C1 segment of cervical spinal cord (tissue), 14 donors: Measurements from ENCODE around the gene ARID1B.

Source experiments
- DNase-seq, 14 donors: peaks; one replicate each; lab custom pipeline; 2025; lab: John Stamatoyannopoulos, UW

The ARID1B gene

DNA sequence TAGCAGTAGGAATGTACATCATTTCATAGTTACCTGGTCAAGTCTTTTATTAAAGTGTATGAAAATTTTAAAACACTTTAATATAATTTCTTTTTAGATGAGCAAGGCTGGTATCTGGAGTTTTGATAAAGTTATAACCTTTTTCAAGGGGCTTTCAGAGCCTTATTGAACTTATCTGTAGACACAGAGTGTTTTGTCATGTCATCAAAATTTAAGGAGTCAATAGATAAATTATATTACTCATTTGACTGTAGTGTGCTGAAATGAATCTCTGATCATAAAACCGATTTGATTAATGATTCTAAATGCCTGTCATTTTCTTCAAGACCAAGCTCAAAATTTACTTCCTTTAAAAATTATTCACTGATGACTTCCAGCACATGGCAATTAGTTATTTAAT lies 125.6 kb downstream of the ARID1B start:
- DNase-seq, result no peak

DNA sequence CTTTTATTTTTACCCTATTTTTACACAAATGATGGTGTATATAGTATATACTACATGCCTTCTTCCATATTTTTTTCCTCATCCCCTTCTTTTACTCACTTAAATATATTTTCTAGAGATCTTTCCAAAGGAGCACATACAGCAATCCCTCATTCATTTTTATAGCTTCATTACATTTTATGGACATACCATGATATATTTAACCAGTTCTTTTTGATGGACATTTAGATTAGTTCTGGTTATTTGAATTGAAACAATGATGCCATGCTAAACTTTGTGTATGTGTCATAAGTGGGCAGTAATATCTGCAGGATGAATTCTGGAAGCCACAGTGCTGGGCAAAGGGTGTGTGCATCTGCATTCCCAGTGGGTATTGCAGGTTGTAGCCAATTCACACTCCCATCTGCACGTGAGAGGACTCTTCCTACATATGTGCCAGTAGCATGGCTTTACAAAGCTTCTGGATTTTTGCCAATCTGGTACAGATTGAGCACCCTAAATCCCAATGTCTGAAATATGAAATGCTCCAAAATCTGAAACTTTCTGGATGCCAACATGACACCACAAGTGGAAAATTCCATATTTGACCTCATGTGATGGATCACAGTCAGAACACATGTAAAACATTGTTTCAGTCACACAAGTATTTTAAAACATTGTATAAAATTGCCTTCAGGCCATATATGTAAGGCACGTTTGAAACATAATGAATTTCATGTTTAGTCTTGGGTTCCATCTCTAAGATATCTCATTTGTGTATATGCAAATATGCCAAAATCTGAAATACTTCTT lies 127.2 kb downstream of the ARID1B start:
- no peak for DNase-seq

DNA sequence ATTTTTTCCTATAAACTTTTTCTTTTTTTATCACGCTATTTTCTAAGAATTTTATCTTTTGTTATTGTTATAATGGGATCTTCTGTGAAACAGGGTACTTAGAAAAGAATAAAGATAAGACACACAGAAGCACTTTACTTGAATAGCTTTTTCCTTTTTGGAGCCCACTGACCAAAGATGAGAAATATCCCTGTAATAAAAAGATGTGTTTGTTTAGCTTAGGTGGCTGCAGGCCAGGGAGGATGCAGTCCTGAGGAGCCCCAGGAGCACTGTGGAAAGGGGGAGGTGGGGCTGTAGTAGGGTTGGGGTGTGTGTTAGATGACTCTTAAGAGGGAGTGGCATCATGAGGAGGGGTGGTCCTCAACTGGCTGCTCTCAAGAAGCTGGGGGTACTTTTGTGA lies 128.6 kb downstream of the ARID1B start:
- no peak for DNase-seq

DNA sequence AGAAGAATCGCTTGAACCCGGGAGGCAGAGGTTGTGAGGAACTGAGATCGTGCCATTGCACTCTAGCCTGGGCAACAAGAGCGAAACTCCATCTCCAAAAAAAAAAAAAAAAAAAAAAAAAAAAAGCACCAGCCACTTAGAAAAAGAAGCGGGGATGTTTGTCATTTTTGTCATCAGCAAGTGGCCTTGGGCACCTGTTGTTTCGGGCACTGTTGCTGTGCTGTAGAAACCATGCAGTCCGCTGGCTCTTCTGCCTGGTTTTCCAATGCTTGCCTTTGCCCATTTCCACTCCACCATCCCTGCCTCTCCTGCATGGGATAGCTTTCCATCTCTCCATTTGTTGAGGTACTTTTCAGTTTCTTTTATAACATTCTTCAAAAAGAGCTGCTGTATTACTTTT lies 129.3 kb downstream of the ARID1B start:
- DNase-seq, result no peak

DNA sequence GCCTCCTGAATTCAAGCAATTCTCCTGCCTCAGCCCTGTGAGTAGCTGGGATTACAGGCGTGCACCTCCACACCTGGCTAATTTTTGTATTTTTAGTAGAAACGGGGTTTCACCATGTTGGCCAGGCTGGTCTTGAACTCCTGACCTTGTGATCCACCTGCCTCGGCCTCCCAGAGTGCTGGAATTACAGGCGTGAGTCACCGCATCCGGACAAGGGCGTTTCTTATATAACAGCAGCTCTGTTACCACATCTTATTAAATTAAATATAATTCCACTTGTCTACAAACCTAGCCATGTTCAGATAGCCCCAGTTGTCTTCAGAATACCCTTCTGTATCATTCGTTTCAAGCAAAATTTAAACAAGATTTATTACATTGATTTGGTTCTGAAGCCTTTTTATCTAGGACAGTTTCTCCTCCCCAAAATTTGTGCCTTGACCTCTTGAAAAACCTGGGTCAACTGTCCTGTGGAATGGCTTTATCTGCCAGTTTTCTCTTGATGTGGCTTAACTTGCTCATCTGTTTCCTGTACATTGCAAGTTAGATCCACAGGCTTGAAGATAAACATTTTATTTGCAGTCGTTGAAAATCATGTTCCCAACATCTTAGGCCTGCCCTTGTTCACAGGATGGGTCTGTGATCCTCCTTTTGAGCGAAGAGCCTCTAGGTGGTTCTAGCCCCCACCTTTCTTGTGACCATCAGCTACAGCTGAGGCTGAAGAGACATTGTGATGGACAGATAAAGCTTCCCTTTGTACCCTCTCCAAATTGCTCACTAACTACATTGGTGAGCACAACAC lies 132.2 kb downstream of the ARID1B start:
- DNase-seq, result no peak

DNA sequence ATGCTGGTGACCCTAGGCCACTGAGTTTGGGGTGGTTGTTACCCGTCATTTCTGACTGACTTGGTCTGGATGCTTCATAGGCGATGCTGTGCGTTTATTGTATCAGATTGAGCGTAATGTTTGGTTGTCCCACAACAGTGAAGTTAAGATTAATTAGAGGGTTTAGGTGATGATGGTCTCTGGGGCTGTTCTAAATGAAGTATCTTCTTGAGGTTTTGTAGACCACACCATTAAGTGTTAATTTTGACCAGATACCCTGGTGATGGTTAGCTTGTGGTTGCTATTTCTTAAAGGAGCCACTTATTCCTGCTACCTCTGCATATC lies 132.8 kb downstream of the ARID1B start:
- DNase-seq, result no peak

DNA sequence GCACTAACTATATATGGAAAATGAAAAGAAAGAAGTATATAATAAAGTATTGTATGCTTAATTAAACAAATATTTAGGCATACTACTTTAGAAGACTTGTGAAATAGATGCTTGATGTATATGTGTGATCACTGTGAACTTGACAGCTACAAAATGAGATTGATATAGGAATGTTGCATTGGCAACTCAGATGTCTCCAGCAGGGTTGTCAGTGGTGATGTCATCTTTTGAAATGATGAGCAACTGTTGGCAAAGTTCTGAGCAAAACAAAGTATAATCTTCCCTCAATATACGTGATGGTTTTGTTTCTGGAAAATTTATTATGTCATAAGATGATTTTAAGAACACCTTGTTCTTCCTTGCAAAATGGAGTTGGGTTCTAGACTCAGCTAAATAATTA lies 133.8 kb downstream of the ARID1B start:
- DNase-seq, result no peak

DNA sequence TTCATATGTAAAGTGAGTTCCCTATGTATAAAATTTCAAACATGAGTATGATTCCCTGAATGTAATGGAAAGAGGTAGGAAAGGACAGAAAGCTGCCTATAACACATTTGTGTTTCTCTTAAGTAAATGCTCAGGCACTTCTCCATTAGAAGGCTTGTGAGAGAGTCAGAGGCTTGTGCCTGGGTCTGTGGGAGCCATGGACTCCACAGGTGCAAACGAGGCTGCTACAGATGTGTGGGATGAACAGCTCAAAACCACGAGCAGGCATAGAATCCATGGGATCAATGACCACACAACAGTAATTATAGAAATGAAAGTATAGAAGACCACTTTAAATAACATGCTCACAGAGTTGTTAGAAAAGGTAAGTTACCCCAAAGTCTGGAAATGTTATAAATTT lies 134.4 kb downstream of the ARID1B start:
- no peak for DNase-seq

DNA sequence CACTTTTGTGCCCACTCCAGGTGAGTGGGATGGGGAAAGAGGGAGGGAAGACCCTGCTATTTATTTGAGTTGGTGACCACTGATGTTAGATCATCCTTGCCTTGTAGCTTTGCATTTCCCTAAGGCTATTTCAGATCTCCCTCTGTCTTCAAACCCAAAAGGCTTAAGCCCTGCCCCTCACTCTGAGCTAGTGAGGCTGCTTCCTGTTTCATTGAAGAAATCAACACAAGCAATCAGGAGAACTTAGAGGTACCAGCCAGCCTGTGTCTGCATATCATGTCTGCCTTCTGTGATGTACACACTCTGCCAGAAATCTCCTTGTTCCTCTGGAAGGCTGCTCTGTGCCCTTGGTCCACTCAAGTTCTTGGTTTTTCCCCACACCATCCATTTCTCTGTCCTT lies 135.3 kb downstream of the ARID1B start:
- DNase-seq, result no peak

DNA sequence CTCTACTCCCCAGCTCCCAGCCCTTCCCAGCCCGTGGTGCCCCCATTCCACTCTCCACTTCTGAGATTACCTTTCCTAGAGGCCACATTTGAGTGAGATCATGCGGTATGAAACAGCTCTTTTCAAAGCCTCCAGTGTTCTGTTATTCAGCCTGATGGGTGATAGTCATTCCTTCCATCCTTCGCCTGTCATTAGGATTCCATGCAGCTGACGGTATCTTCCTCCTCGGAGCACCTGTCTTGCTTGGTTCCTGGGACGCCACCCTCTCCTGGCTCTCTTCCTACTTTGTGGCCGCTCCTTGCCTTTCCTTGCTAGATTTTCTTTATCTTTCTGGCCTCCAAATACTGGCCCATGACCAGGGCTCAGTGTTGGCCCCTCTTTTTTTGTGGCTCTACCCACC lies 137.0 kb downstream of the ARID1B start:
- DNase-seq, result no peak

DNA sequence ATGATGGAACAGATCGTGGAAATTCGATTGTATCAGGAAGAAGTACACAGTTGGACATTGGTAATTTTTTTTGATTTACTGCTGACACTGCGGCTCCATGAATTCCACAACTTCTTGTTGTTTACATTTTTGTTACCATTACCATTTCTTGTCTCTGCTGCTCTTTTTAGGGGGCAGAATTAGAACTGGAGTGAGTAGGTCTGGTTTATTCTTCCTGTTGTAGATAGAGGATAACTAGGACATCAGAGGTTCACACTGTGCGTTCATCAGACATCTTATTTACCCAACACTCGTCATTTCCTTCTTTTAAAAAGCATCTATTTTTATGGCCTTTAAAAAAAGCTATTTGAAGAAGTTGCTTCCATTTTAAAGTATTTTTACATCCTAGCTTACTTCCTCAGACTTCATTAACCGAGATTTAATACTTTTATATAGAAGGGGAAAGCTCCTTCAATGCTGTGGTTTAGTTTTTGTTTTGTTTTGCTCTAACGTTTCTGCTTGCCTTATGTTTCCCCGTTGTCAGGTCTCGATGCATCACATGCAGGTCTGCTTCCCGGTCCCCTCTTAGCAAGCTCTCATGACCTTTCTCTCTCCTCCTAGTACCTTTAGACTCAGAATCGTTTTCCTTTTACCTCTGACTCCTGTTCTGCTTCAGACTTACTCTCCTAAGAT lies 139.1 kb downstream of the ARID1B start:
- no peak for DNase-seq

DNA sequence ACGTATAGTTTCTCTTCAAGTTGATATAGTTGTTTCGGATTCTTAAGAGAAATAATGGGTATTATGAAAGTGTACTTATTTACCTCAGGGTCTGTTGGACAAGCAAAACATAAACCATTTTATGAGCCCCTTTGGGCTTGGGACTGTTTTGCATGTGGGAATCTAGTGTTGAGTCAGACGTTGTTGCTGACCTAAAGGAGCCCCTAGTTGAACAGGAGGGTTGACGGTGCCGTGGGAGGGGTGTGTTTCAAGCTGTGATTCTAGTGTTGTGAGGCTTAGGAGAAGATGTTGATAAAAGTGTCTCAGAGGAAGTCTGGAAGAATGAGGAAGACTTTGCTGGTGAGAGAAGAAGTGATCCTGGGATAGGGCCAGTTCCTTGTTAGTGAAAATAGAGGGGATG lies 140.0 kb downstream of the ARID1B start:
- DNase-seq, result no peak

DNA sequence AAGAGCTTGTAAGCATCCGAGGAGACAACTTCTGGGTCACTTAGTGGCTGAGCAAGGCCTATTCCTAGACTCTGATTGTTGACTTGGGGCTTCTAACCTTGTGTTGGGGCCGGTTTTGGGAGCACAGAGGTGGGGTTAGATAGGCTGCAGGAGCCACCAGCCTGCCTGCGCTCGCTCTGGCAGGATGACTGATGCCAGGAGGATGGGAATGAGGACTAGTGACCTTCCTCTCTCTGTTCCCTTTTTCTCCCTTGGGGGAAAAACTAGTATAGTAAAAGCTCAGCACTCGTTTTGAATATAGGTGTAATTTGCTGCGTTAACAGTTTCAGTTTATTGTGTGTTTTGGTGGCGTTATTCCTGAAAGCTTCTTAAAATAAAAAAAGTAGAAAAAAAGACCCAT lies 141.5 kb downstream of the ARID1B start:
- no peak for DNase-seq

DNA sequence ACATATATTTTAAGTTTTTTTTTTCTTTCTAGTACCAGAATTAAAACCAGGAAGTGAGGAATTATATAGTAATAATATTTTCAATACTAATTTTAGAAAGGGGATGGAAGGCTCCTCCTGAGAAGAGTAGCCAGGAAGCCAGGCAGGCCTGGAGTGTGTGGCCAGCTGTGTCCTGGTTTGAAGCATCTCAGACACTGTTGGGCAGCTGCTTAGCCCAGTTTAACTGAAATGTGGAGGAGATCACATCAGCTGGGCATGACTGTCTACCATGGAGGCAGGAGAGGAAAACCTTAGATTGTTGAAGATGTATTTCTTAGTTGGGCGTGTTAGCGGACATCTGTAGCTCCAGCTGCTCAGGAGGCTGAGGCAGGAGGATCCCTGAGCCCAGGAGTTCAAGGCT lies 142.2 kb downstream of the ARID1B start:
- DNase-seq, result no peak

DNA sequence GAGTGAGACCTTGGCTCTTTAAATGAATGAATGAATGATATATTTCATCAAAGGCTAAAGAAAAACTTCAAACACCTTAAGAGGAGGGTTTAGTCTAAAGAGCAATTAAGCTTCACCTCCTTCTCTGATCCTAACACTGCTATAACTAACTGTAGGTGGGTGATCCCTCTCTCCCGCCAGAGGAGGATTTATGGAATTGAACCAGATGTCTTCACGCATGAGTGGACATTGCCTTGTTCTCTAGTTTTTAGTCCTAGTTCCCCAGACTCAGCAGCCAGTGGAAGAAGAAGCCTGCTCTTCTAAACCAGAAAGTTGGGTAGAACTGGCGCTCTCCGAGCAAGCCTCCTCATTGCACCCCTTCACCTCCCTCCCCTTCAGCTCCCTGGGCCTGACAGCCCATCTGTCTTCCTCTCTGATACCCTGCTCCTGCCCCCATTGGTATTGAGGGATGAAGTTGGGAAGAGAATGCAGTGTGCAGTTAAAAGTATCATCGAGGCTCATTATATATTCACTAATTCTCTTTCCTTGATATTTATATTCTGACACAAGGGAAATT lies 142.7 kb downstream of the ARID1B start:
- no peak for DNase-seq

DNA sequence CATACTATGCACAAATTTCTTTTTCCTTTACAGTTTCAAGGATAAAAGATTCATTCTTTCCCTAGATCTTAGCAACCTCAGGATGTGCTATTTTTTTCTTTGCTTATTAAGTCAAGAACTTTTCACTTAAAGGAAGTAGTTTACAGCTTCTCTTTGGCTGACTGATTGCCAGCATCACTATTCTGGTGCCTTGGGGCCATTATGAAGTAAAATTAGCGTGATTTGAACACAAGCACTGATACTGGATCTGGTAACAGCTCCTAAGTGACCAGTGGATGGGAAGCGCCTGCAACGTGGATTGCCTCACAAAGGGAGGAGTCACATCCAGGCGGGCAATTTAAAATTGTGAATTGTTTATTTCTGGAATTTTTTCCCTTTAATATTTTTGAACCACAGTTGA lies 147.1 kb downstream of the ARID1B start:
- DNase-seq, result no peak

DNA sequence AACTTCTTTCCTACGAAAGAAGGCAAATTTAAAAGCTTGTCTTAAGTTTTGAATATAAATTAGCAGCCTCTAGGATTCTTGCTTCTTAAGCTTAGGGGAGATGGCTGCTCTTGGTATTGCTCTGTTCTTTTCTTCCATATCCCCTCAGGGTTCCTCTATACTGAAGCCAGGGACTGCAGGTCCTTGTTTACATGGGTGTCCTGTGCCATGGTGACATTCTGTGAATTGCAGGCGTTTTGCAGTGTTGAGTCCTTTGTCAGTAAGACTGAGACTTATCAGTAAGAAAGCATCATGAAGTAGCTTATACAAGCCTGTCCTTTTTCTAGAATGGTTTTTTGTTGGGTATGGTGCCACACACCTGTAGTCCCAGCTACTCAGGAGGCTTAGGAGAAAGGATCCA lies 147.8 kb downstream of the ARID1B start:
- no peak for DNase-seq

DNA sequence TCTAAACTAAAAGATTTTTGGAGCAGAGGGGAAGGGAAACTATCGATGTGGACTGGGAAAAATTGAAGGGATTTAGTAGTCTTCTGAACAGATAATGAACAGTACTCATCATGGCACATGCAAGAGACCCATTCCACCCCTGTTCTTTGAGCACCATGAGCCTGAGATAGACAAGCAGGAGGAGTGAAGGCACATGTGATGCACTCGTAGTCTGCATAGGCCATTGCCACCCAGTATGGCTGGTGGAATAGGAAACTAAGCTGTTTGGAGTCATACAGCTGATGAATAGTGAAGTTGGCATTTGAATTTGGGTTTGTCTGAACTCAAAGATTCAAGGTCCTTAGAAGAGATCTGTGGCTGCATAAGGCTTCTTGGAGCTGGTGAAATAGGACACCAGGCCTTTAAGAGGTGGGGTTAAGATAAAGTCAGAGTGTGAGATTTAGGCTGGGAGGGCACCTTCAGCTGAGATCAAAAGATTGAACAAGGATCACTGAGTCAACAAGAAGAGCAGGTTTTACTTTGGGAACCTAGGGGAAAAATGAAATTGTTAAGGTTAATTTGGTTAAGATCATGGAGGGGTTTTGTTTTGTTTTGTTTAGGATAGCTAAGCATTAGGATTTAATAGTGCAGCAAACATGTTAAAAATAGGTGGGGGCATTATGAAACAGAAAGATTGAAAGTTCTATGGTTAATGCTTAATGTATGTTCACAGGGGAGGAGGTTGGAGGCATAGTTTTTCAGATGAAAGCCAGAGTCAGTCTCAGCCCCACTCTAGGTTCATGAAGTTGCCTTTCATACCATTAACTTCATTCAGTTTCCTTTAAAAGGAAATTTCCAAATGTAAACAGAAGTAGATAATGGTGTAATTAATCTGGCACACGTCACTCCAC lies 148.8 kb downstream of the ARID1B start:
- no peak for DNase-seq

DNA sequence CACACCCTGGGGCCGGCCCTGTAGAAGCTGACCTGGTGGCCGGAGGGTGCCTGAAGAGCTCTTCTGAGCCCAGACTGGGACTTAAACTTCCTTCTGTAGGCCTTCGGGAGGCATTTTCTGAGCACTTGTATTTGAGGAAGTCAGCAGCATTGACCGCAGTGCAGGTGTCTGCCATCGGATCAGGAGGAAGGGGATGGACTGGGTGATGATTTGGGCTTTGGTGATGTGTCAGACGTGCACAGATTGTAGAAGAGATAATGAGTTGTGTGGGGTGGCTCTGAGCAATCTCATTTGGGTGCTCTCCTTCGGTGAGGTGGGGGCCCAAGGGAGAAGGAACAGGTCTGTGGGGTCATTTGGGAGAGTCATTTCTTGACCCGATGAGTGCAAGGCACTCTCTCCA lies 150.9 kb downstream of the ARID1B start:
- no peak for DNase-seq

DNA sequence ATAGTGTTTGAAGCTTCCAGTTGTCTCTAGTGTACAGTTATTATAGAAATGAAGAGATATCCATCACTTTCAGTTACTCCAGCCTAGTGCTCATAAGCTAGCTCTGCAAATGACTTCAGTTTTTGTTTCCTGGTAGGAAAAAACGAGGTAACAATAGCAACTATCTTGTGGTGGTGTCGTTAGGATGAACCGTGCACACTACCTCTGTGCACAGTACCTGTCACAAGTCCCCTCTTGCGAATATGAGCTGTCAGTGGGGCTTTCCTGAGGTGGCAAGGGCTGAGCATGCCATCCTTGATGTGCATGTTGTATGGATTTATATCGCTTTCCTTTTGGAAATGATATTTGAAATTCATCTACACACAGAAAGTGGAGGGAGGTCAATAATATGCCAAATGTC lies 151.8 kb downstream of the ARID1B start:
- DNase-seq, result no peak

DNA sequence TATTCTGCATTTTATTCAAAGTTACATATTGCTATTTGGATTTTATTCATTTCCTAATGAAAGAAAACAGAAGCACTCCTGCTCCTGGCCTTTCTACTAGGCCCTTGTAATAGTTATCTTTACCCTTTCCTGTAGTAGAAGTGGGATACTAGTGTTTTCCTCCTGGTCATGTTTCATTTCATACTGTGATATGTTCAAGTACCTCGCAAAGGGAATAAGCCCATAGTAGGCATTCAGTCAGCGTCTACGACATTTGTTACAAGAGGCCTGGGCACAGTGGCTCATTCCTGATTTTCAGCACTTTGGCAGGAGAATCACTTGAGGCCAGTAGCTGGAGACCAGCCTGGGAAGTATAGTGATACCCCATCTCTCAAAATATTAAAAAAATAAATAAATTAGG lies 154.1 kb downstream of the ARID1B start:
- no peak for DNase-seq
